ENCODE data around the gene ATP1A1. TPM values are rescaled to one million over a fixed set of nuclear protein-coding genes. Genes with fewer than 3 reads are reported as not detected.

ATP1A1 gene
- total and polyA plus RNA-seq, 4 donors: 68.6 to 128 (median 82.6) TPM

- no peak for TF ChIP-seq ZBTB33 (IDR thresholded peaks at IDR 0.05)
- TF ChIP-seq CTCF (IDR thresholded peaks at IDR 0.05; ENCODE audit: low read depth, low read length, missing input control): no peak
- no peak for TF ChIP-seq RAD21 (IDR thresholded peaks at IDR 0.05)
- no peak for TF ChIP-seq TAF1 (conservative IDR thresholded peaks at IDR 0.05)
- no peak for TF ChIP-seq EGR1 (IDR thresholded peaks at IDR 0.05; ENCODE audit: low read depth in 2 of 2)
Observed at GRCh38 chr1:116375148-116375886, 2.3 kb downstream of the ATP1A1 start (continued).

DNA sequence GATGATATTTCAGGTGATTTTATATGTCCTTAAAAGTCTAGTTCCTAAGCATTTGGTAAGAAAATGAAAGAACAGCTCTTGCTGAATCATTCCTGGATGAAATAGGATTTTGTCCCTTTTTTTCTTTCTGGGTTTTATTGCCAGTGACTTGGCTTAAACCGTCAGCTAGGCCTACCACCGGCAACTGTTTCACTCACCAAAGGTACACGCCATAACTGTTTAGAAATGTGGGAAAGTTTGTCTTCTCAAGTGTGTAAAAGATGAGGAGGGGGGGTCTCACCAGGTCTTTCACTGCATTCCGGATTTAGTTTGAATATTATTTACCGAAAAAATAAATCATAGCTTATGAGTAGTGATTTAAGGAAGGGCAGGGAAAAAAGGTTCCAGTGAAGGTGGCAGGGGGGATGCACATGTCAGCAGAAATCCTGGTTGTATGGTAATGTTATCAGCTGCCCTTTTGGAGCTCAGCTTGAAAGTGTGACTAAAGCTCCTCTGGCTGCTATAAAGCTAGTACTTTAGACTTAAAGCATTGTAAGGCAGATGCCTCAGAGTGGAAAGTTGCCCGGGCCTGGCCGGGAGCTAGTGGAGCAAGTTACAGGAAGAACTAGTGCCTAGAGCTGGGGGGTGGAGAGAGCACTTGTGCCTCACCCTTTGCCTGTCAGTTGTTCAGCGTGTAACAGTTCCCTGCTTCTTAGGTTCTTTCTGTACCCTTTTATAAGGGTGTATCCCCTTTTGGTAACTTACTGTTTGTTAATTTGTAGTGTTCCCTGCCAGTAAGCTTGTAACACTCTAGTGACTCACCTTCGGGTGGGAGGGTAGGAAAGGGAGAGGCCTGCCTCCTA lies 3.1 kb downstream of the ATP1A1 start:
- Histone ChIP-seq H3K9ac (ENCODE audit: low read depth in 1 of 2, low read length in 2 of 2) (peak overlapping the region in 1 of 2 donors; percentile 29), H3K27me3 (ENCODE audit: control insufficient read depth in 4 of 4, insufficient read depth in 4 of 4, low read length in 3 of 4) (no peaks in the 10 kb centered on the region), H3K4me3 (ENCODE audit: low read depth in 1 of 3, low read length in 3 of 3) (peak overlapping the region in 1 of 3 donors; percentile 12), H3K27ac (ENCODE audit: low read depth in 1 of 2, low read length in 2 of 2) (peak overlapping the region; percentile 72 to 86), H3K9me3 (ENCODE audit: control insufficient read depth in 4 of 4, low read length in 3 of 4) (no peaks in the 10 kb centered on the region), H3K4me1 (ENCODE audit: control insufficient read depth in 4 of 4, insufficient read depth in 4 of 4, low read length in 3 of 4) (peaks cover 19 to 76% (median 64%) of the 10 kb centered on the region in 4 donors), H3K36me3 (ENCODE audit: control insufficient read depth in 4 of 4, insufficient read depth in 3 of 4, low read depth in 1 of 4, low read length in 3 of 4) (no peaks in the 10 kb centered on the region)
- no peak for DNase-seq (ENCODE audit: low spot score)
- WGBS: 32% methylated on average over 9 of the region's 9 CpGs
- TF ChIP-seq CTCF (IDR thresholded peaks at IDR 0.05; ENCODE audit: low read depth, low read length, missing input control): no peak
- no peak for TF ChIP-seq NR2F2 (IDR thresholded peaks at IDR 0.05)
- TF ChIP-seq FOXA1 (IDR thresholded peaks at IDR 0.05): no peak
- no peak for TF ChIP-seq HNF4G (IDR thresholded peaks at IDR 0.05)
- TF ChIP-seq ZBTB33 (IDR thresholded peaks at IDR 0.05): no peak
- TF ChIP-seq YY1 (IDR thresholded peaks at IDR 0.05): peak; percentile 41
- peak in 1 of 2 donors; percentile 72 for TF ChIP-seq JUND (IDR thresholded peaks at IDR 0.05)
- TF ChIP-seq EGR1 (IDR thresholded peaks at IDR 0.05; ENCODE audit: low read depth in 2 of 2): no peak
- TF ChIP-seq GABPA (IDR thresholded peaks at IDR 0.05 in 1 of 2, conservative IDR thresholded peaks at IDR 0.05 in 1 of 2): no peak
- TF ChIP-seq, protein P1, sequence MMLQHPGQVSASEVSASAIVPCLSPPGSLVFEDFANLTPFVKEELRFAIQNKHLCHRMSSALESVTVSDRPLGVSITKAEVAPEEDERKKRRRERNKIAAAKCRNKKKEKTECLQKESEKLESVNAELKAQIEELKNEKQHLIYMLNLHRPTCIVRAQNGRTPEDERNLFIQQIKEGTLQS (IDR thresholded peaks at IDR 0.05): peak; percentile 10
- peak; percentile 13 to 37 for TF ChIP-seq RXRA (IDR thresholded peaks at IDR 0.05)
- TF ChIP-seq HNF4A (conservative IDR thresholded peaks at IDR 0.05): peak; percentile 73 to 75
- TF ChIP-seq REST (IDR thresholded peaks at IDR 0.05): no peak
- no peak for TF ChIP-seq RAD21 (IDR thresholded peaks at IDR 0.05)
- no peak for TF ChIP-seq FOXA2 (IDR thresholded peaks at IDR 0.05)
- TF ChIP-seq SP1 (IDR thresholded peaks at IDR 0.05): peak; percentile 64
- no peak for TF ChIP-seq TAF1 (conservative IDR thresholded peaks at IDR 0.05)
- peak; percentile 34 for TF ChIP-seq MAX (IDR thresholded peaks at IDR 0.05)
